Measurements from ENCODE around the gene MED12L. TPM values are rescaled to one million over a fixed set of nuclear protein-coding genes. Genes with fewer than 3 reads are reported as not detected.
"Not testable (repeated sequence)": the region's sequence is repeated elsewhere in the genome, so short reads cannot be mapped to it uniquely, and the experiment has no call there.

MED12L gene
- total RNA-seq, 2 experiments from 2014 or later: 2.9 to 3.4 TPM

DNA sequence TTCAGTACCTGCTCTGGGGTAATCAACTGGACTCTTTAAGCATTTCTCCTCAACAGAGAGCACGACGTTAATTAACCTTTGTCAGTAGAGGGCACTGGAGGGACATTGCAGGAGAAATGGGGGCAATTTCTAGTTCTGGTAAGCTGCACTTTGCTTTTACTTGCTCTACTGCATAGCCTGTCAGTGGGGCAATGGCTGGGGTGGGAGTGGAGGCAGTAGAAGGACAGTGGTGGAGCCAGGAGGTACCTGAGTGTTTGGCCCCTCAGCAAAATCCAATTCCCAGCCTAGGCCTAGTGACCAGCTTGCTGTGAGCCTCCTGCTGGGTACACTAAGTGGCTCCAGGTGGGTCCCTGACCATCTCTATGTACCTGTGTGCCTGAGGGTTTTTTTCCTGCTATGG lies 18.3 kb upstream of the MED12L start:
- Mint-ChIP-seq H3K36me3 (ENCODE audit: low read depth) (no peaks in the 10 kb centered on the region), H3K9me3 (no peaks in the 10 kb centered on the region), H3K4me3 (no peak overlapping the region), H3K4me1 (ENCODE audit: low read depth) (no peaks in the 10 kb centered on the region), H3K27ac (no peak overlapping the region), H3K27me3 (peaks cover 6% of the 10 kb centered on the region)
- DNase-seq: peak; percentile 13
- peak; percentile 51 for ATAC-seq
- POLR2A ChIA-PET: no interaction called here
- TF ChIP-seq, protein P1, sequence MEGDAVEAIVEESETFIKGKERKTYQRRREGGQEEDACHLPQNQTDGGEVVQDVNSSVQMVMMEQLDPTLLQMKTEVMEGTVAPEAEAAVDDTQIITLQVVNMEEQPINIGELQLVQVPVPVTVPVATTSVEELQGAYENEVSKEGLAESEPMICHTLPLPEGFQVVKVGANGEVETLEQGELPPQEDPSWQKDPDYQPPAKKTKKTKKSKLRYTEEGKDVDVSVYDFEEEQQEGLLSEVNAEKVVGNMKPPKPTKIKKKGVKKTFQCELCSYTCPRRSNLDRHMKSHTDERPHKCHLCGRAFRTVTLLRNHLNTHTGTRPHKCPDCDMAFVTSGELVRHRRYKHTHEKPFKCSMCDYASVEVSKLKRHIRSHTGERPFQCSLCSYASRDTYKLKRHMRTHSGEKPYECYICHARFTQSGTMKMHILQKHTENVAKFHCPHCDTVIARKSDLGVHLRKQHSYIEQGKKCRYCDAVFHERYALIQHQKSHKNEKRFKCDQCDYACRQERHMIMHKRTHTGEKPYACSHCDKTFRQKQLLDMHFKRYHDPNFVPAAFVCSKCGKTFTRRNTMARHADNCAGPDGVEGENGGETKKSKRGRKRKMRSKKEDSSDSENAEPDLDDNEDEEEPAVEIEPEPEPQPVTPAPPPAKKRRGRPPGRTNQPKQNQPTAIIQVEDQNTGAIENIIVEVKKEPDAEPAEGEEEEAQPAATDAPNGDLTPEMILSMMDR (IDR thresholded peaks at IDR 0.05): peak; percentile 49
- CTCF ChIA-PET: interaction anchor here (1.1 to 4.9 kb wide), 13 partner anchors 8 to 141 kb away, joined by 3 to 63 read pairs (median 5); partner anchors contain the start of gene MED12L
- intact Hi-C loops (cut with micrococcal nuclease): loop anchor here (5.0 kb wide), 1 partner anchor 80 kb away; no protein-coding TSS in a partner anchor

DNA sequence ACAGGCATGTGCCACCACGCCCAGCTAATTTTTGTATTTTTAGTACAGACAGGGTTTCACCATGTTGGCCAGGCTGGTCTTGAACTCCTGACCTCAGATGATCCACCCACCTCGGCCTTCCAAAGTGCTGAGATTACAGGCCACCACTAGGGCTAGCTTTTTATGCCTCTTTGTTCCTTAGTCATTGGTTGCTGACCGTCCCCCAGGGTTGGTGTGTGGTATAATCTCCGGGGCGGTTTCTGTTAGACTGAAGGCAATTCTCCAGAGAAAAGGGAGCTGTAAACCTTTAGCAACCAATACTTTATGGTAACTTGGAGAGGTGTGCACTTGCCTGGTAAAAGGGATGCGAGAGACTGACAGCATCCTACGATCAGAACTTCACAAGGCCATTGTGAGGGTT lies 12.6 kb upstream of the MED12L start:
- H3K4me3 Mint-ChIP-seq; intact Hi-C loops (cut with micrococcal nuclease); DNase-seq; ATAC-seq; H3K36me3 Mint-ChIP-seq (ENCODE audit: low read depth); H3K4me1 Mint-ChIP-seq (ENCODE audit: low read depth); H3K27me3 Mint-ChIP-seq; H3K27ac Mint-ChIP-seq; H3K9me3 Mint-ChIP-seq; POLR2A ChIA-PET: not testable (repeated sequence)
- CTCF ChIA-PET: interaction anchor here (0.9 to 1.4 kb wide), 3 partner anchors 11 to 73 kb away, joined by 3 to 4 read pairs (median 4); no protein-coding TSS in a partner anchor

GRCh38 chr3:151074256-151074655 lies 11.2 kb upstream of the MED12L start:
- DNase-seq (no peak), ATAC-seq (no peak)
- CTCF ChIA-PET: no interaction called here
- Mint-ChIP-seq H3K4me3 (no peak overlapping the region), H3K4me1 (ENCODE audit: low read depth) (no peaks in the 10 kb centered on the region), H3K36me3 (ENCODE audit: low read depth) (no peaks in the 10 kb centered on the region), H3K9me3 (no peaks in the 10 kb centered on the region), H3K27ac (no peak overlapping the region), H3K27me3 (peaks cover 2% of the 10 kb centered on the region)
- TF ChIP-seq, protein P1 (IDR thresholded peaks at IDR 0.05): no peak
- POLR2A ChIA-PET: no interaction called here
- intact Hi-C loops (cut with micrococcal nuclease): no loop called here

GRCh38 chr3:151075869-151076562 lies 9.4 kb upstream of the MED12L start:
- TF ChIP-seq, protein P1 (IDR thresholded peaks at IDR 0.05): no peak
- POLR2A ChIA-PET: interaction anchor here (0.6 to 1.5 kb wide), 2 partner anchors 8 to 1138 kb away, joined by 3 to 5 read pairs; partner anchors contain the start of gene MED12L
- ATAC-seq: peak; percentile 56

GRCh38 chr3:151076626-151077025 lies 8.8 kb upstream of the MED12L start:
- DNase-seq (no peak), ATAC-seq (no peak)
- Mint-ChIP-seq H3K36me3 (ENCODE audit: low read depth) (no peaks in the 10 kb centered on the region), H3K27ac (no peak overlapping the region), H3K4me3 (no peak overlapping the region), H3K27me3 (peaks cover 2% of the 10 kb centered on the region), H3K9me3 (no peaks in the 10 kb centered on the region), H3K4me1 (ENCODE audit: low read depth) (no peaks in the 10 kb centered on the region)
- intact Hi-C loops (cut with micrococcal nuclease): no loop called here
- ChIA-PET CTCF (interaction anchor here (1.8 to 2.3 kb wide), 2 partner anchors 10 to 69 kb away, joined by 7 to 9 read pairs; partner anchors contain the start of gene MED12L), POLR2A (interaction anchor here (0.6 kb wide), 1 partner anchor 1138 kb away, joined by 3 read pairs; no protein-coding TSS in a partner anchor)
- TF ChIP-seq, protein P1 (IDR thresholded peaks at IDR 0.05): no peak

More at GRCh38 chr3:151075869-151076562, 9.4 kb upstream of the MED12L start:
- Mint-ChIP-seq H3K36me3 (ENCODE audit: low read depth) (no peaks in the 10 kb centered on the region), H3K9me3 (no peaks in the 10 kb centered on the region), H3K27me3 (peaks cover 2% of the 10 kb centered on the region), H3K4me1 (ENCODE audit: low read depth) (no peaks in the 10 kb centered on the region), H3K4me3 (no peak overlapping the region), H3K27ac (no peak overlapping the region)
- DNase-seq: no peak
- CTCF ChIA-PET: interaction anchor here (1.8 to 2.3 kb wide), 2 partner anchors 11 to 69 kb away, joined by 7 to 9 read pairs; partner anchors contain the start of gene MED12L
- intact Hi-C loops (cut with micrococcal nuclease): no loop called here

DNA sequence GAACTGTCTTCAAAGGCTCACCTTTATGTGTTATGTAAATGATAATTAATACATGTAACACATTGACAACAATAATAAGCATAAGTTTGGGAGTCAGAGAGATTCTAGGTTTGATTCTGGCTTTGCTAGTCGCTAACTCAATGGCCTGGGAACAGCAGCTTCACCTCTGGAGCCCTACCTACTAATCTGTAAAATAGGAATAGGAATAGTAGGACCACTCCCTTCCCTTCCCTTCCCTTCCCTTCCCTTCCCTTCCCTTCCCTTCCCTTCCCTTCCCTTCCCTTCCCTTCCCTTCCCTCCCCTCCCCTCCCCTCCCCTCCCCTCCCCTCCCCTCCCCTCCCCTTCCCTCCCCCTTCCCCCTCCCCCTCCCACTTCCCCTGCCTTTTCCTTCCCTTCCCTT lies 4.4 kb upstream of the MED12L start:
- H3K9me3 Mint-ChIP-seq; H3K27ac Mint-ChIP-seq; intact Hi-C loops (cut with micrococcal nuclease); H3K4me1 Mint-ChIP-seq (ENCODE audit: low read depth); POLR2A ChIA-PET; H3K4me3 Mint-ChIP-seq; ATAC-seq; H3K36me3 Mint-ChIP-seq (ENCODE audit: low read depth); DNase-seq: not testable (repeated sequence)
- H3K27me3 Mint-ChIP-seq: peaks cover 26% of the 10 kb centered on the region
- CTCF ChIA-PET: interaction anchor here (3.4 kb wide), 1 partner anchor 13 kb away, joined by 10 read pairs; no protein-coding TSS in a partner anchor
